Astrocyte of the spinal cord (primary cell): Measurements from ENCODE around the gene THRAP3.

Experiments used
- DNase-seq: peaks from one replicate; pipeline ENCODE4 v3.0.0; 2011; ENCODE audit warnings: low read depth, low spot score
- H3K4me3 ChIP-seq: 2 replicates; pipeline ENCODE4 v1.5.1; 2011; ENCODE audit warnings: low read depth, mild to moderate bottlenecking, low read length, moderate library complexity
- CTCF ChIP-seq: IDR thresholded peaks from 2 replicates; pipeline ENCODE4 v1.5.1; 2012; ENCODE audit warnings: low read depth, mild to moderate bottlenecking, low read length, inconsistent platforms
- in situ Hi-C: cut with HindIII; loops from 2 replicates; pipeline ENCODE4 v1.10.0; 2017; ENCODE audit warnings: low sequenced_read_pairs

THRAP3 gene

DNA sequence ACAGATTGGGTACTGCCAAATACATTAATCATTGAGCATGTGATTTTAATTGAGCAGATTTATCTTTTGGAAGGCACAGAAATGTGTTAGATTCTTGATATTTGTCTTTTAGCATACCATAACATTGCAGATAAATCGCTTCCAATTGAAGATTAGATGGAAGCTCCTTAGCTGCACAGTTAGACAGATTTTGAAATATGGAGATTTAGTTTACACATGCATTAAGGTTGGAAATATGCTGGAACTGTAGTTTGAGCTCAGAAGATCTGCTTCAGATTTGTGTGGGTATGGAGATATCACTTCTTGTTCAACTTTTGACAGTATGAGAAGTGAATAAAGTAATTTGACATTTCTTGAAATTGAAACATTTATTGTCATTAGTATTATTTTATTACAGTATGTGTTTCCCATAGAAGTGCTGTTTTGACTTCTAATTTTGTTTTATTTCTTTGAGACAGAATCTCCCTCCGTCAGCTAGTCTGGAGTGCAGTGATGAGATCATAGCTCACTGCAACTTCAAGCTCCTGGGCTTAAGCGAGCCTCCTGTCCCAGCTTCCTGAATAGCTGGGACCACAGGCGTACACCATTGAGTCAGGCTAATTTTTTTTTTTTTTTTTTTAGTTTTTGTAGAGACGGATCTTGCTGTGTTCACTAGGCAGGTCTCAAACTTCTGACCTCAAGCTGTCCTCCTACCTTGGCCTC lies 29.1 kb downstream of the THRAP3 start:
- in situ Hi-C loops = no loop called here
- TF ChIP-seq CTCF = no peak
- DNase-seq = peak; percentile 66
- no peak overlapping the region for H3K4me3 ChIP-seq

DNA sequence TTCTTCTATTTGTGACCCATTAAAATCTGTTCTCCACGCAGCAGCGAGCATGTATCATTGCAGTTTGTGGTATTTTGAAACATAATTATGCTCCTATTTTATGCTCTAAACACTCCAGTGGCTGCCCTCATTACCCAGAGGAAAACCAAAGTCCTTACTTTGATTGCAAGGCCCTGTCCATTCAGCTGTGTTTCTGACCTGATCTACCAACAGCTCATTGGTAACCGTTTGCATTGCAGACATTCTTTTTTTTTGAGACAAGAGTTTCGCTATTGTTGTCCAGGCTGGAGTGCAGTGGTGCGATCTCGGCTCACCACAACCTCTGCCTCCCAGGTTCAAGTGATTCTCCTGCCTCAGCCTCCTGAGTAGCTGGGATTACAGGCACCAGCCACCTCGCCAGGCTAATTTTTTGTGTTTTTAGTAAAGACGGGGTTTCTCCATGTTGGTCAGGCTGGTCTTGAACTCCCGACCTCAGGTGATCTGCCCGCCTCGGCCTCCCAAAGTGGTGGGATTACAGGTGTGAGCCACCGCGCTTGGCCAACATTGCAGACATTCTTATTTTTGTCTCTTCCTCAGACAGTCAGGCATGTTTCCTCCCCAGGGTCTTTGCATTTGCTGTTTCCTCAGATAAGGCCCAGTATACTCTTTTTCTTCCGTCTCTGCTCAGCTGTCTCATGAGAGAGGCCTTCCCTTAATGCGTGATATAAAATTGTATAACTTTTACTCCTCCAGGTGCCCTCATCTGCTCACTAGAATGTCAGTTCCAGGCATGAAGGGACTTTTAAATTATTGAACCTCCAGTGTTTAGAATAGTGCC lies 32.5 kb downstream of the THRAP3 start:
- in situ Hi-C loops = no loop called here
- no peak overlapping the region for H3K4me3 ChIP-seq
- DNase-seq = no peak
- TF ChIP-seq CTCF = no peak

- no peak overlapping the region for H3K4me3 ChIP-seq
- DNase-seq = no peak
- TF ChIP-seq CTCF = no peak
- in situ Hi-C loops = no loop called here
Observed at GRCh38 chr1:36257375-36257767, 33.1 kb downstream of the THRAP3 start.

DNA sequence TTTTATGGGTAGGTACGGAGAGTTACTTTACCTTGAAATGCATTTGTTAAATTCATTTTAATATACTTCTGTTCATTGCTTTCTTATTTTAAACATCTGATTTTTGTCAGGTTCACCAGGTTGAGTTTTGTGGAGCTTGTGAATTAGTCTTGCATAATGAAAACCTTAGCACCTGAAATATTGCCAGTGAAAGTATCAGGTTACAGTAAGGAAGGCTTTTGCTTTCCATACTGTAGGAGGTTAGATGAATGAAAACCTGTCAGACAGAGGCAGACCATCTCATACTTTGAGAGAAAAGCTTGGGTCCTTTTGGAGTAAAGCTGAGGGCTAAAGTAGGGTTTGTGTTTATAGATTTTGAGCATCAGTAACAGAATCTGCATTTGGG lies 34.7 kb downstream of the THRAP3 start:
- TF ChIP-seq CTCF = no peak
- DNase-seq = peak; percentile 47
- in situ Hi-C loops = no loop called here

GRCh38 chr1:36268981-36269380 lies 44.7 kb downstream of the THRAP3 start:
- H3K4me3 ChIP-seq = no peak overlapping the region
- in situ Hi-C loops = no loop called here
- no peak for TF ChIP-seq CTCF
- DNase-seq = no peak

More for the DNA sequence above, 34.7 kb downstream of the THRAP3 start:
- no peak overlapping the region for H3K4me3 ChIP-seq

DNA sequence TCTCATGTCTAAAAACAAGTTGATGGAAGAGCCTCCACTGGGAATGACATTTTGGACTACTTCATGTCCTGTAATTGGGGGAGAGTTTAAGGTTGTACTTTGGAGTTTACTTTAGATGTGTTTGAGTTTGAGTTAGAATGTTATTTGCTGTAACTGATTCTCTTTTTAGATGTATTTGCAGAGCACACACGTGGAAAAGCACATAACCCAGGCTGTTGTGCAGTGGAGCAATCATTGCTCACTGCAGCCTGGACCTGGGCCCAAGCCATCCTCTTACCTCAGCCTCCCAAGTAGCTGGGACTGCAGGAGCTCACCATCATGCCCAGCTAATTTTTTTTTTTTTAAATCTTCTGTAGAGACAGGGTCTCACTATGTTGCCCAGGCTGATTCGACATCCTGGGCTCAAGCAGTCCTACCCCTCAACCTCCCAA lies 45.2 kb downstream of the THRAP3 start:
- peak; percentile 29 for DNase-seq
- in situ Hi-C loops = no loop called here
- no peak overlapping the region for H3K4me3 ChIP-seq
- TF ChIP-seq CTCF = no peak
